GM12874 (cell line): ENCODE data around the gene DACH1.

Experiments used
- CTCF ChIP-seq: IDR thresholded peaks from 2 replicates; pipeline ENCODE4 v1.5.1; 2011; ENCODE audit warnings: low read depth, mild to moderate bottlenecking, control low read depth, low read length, moderate library complexity; ENCODE audit not compliant: insufficient read depth

The DACH1 gene

GRCh38 chr13:71864986-71865873, 1.8 kb downstream of the DACH1 start:
- no peak for TF ChIP-seq CTCF

GRCh38 chr13:71864094-71864985, 2.7 kb downstream of the DACH1 start:
- TF ChIP-seq CTCF, result no peak

GRCh38 chr13:71863254-71863865, 3.6 kb downstream of the DACH1 start:
- no peak for TF ChIP-seq CTCF

GRCh38 chr13:71862459-71862943, 4.5 kb downstream of the DACH1 start:
- TF ChIP-seq CTCF, result no peak

- no peak for TF ChIP-seq CTCF
Measured at GRCh38 chr13:71861769-71862458, 5.1 kb downstream of the DACH1 start.

- no peak for TF ChIP-seq CTCF
Measured at GRCh38 chr13:71860547-71861138, 6.4 kb downstream of the DACH1 start.
